Activated CD4-positive, alpha-beta T cell treated with anti-CD3 and anti-CD28 coated beads, Interleukin-2, amount 10 ng/mL, durations not matched to agents 7 days and 5 days (primary cell): Measurements from ENCODE around the gene THOC7. TPM values are rescaled to one million over a fixed set of nuclear protein-coding genes. Genes with fewer than 3 reads are reported as not detected.

Experiments used
- CTCF ChIA-PET: fragments of 350-600 bp; sonication (Branson Sonifier 250); formaldehyde crosslinking; loops from one replicate; lab custom pipeline; 2021; ENCODE audit warnings: antibody characterized with exemption; lab: Charles Lee
- POLR2A ChIA-PET: fragments of 350-600 bp; sonication (Branson Sonifier 250); formaldehyde crosslinking; loops from one replicate; lab custom pipeline; 2021; ENCODE audit warnings: antibody characterized with exemption; lab: Charles Lee
- DNase-seq: peaks from one replicate; pipeline ENCODE4 v3.0.0-alpha.2; 2020
- H3K27ac Mint-ChIP-seq: one replicate; pipeline ENCODE4 v1.8.0; 2021; ENCODE audit warnings: mild to moderate bottlenecking, moderate library complexity, mixed read lengths
- H3K27me3 Mint-ChIP-seq: one replicate; pipeline ENCODE4 v1.8.0; 2021; ENCODE audit warnings: mixed read lengths
- H3K36me3 Mint-ChIP-seq: one replicate; pipeline ENCODE4 v1.8.0; 2021; ENCODE audit warnings: low read depth, mixed read lengths
- H3K4me1 Mint-ChIP-seq: one replicate; pipeline ENCODE4 v1.8.0; 2021; ENCODE audit warnings: mixed read lengths
- H3K4me3 Mint-ChIP-seq: one replicate; pipeline ENCODE4 v1.8.0; 2021; ENCODE audit warnings: mild to moderate bottlenecking, moderate library complexity, mixed read lengths
- H3K9me3 Mint-ChIP-seq: one replicate; pipeline ENCODE4 v1.8.0; 2021; ENCODE audit warnings: mixed read lengths
- total RNA-seq, 2 experiments: library from RNA; stranded (reverse); gene quantifications; one replicate each; pipeline ENCODE4 v1.2.3, GENCODE V29; 2021

The THOC7 gene
- total RNA-seq, 2 experiments from 2014 or later = 62.2 to 68.8 TPM

- no peak overlapping the region for H3K27ac Mint-ChIP-seq
- ChIA-PET CTCF (no interaction called here), POLR2A (no interaction called here)
- no peaks in the 10 kb centered on the region for H3K36me3 Mint-ChIP-seq
- DNase-seq = no peak
- H3K9me3 Mint-ChIP-seq = no peaks in the 10 kb centered on the region
- H3K4me1 Mint-ChIP-seq = no peaks in the 10 kb centered on the region
- peaks cover 1% of the 10 kb centered on the region for H3K27me3 Mint-ChIP-seq
- no peak overlapping the region for H3K4me3 Mint-ChIP-seq
Observed at GRCh38 chr3:63809607-63810006, 54.0 kb downstream of the THOC7 start.

- H3K27me3 Mint-ChIP-seq = peaks cover 1% of the 10 kb centered on the region
- no peak overlapping the region for H3K27ac Mint-ChIP-seq
- DNase-seq = no peak
- no peaks in the 10 kb centered on the region for H3K9me3 Mint-ChIP-seq
- no peaks in the 10 kb centered on the region for H3K36me3 Mint-ChIP-seq
- H3K4me3 Mint-ChIP-seq = no peak overlapping the region
- H3K4me1 Mint-ChIP-seq = no peaks in the 10 kb centered on the region
- ChIA-PET POLR2A (no interaction called here), CTCF (no interaction called here)
Observed at GRCh38 chr3:63808633-63809032, 55.0 kb downstream of the THOC7 start.

- no peak for DNase-seq
- H3K36me3 Mint-ChIP-seq = no peaks in the 10 kb centered on the region
- H3K9me3 Mint-ChIP-seq = no peaks in the 10 kb centered on the region
- H3K4me1 Mint-ChIP-seq = no peaks in the 10 kb centered on the region
- H3K4me3 Mint-ChIP-seq = no peak overlapping the region
- H3K27ac Mint-ChIP-seq = peak overlapping the region; percentile 5
- ChIA-PET POLR2A (no interaction called here), CTCF (no interaction called here)
- H3K27me3 Mint-ChIP-seq = peaks cover 1% of the 10 kb centered on the region
Observed at GRCh38 chr3:63807961-63808565, 55.5 kb downstream of the THOC7 start.

- DNase-seq = no peak
- Mint-ChIP-seq H3K4me3 (no peak overlapping the region), H3K27ac (no peak overlapping the region), H3K36me3 (no peaks in the 10 kb centered on the region), H3K9me3 (no peaks in the 10 kb centered on the region), H3K27me3 (peaks cover 1% of the 10 kb centered on the region), H3K4me1 (no peaks in the 10 kb centered on the region)
- CTCF ChIA-PET = no interaction called here
- POLR2A ChIA-PET = no interaction called here
Observed at GRCh38 chr3:63803911-63804310, 59.7 kb downstream of the THOC7 start.

- H3K4me3 Mint-ChIP-seq = no peak overlapping the region
- H3K27me3 Mint-ChIP-seq = peaks cover 4% of the 10 kb centered on the region
- ChIA-PET CTCF (no interaction called here), POLR2A (no interaction called here)
- no peak for DNase-seq
- H3K4me1 Mint-ChIP-seq = no peaks in the 10 kb centered on the region
- H3K27ac Mint-ChIP-seq = no peak overlapping the region
- H3K36me3 Mint-ChIP-seq = no peaks in the 10 kb centered on the region
- no peaks in the 10 kb centered on the region for H3K9me3 Mint-ChIP-seq
Observed at GRCh38 chr3:63800097-63800496, 63.5 kb downstream of the THOC7 start.

DNA sequence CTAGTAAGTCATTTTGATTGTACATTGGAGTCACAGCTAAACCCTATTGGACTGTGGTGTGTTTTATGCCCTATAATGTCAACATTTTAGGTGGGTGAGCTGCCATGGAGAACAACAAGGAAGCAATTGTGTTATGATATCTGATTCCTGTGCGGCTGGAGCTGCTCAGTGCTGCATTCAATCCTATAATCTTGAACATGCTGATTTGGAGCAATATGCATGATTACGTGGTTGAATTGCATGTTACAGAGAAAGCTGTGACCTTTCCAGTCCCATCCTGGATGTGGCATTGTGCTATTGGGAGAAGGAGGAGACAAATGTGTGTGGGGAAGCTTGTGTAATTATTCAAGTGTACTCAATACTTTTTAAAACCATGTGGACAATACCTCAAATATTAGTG, 64.7 kb downstream of the THOC7 start:
- Mint-ChIP-seq H3K4me3 (no peak overlapping the region), H3K36me3 (no peaks in the 10 kb centered on the region), H3K27me3 (peaks cover 2% of the 10 kb centered on the region), H3K4me1 (no peaks in the 10 kb centered on the region), H3K27ac (no peak overlapping the region), H3K9me3 (no peaks in the 10 kb centered on the region)
- CTCF ChIA-PET = no interaction called here
- POLR2A ChIA-PET = no interaction called here
- DNase-seq = no peak

DNA sequence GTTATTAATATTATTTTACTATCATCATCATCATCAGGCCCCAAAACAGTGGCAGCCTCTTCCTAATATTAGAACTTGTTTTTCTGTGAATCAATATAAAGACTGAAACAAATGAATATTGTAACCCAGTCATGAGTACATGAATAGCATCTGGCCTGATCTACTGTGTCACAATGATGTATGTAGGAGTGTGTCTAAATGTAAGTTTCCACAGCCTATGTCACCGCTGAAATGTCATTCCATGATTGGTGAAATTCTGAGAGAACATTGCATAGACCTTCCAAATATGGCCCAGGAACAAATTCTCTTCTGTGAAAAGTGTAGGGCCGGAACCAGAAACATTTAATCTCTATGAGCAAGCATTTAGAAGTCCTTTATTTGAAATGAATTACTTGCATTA, 65.1 kb downstream of the THOC7 start:
- no peaks in the 10 kb centered on the region for H3K9me3 Mint-ChIP-seq
- H3K27ac Mint-ChIP-seq = no peak overlapping the region
- H3K4me3 Mint-ChIP-seq = no peak overlapping the region
- DNase-seq = no peak
- ChIA-PET CTCF (no interaction called here), POLR2A (no interaction called here)
- no peaks in the 10 kb centered on the region for H3K36me3 Mint-ChIP-seq
- H3K4me1 Mint-ChIP-seq = no peaks in the 10 kb centered on the region
- peaks cover 2% of the 10 kb centered on the region for H3K27me3 Mint-ChIP-seq

DNA sequence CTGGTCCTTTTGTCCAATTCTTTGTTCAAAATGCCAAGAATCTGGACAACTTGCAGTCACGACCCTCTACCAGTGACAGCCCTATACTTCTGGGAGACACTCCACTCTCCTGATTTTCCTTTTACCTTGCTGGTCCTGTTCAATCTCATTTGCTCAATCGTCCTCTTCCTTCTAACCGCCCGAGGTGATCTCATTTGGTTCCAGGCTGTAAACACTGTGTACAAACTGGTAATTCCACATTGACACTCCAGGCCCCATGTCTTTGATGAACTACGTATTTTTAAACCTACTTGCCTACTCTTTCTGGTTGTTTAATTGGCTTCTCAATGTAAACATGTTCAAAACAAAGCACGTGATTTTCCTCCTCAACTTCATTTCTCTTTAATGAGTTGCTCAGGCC, 68.2 kb downstream of the THOC7 start:
- Mint-ChIP-seq H3K27me3 (peaks cover 2% of the 10 kb centered on the region), H3K4me1 (no peaks in the 10 kb centered on the region), H3K36me3 (no peaks in the 10 kb centered on the region), H3K27ac (no peak overlapping the region), H3K9me3 (no peaks in the 10 kb centered on the region), H3K4me3 (no peak overlapping the region)
- ChIA-PET POLR2A (no interaction called here), CTCF (no interaction called here)
- no peak for DNase-seq

- Mint-ChIP-seq H3K4me3 (no peak overlapping the region), H3K36me3 (no peaks in the 10 kb centered on the region), H3K9me3 (no peaks in the 10 kb centered on the region), H3K27ac (no peak overlapping the region), H3K4me1 (no peaks in the 10 kb centered on the region), H3K27me3 (peaks cover under 1% of the 10 kb centered on the region)
- CTCF ChIA-PET = no interaction called here
- POLR2A ChIA-PET = no interaction called here
- DNase-seq = no peak
Observed at GRCh38 chr3:63791974-63792373, 71.6 kb downstream of the THOC7 start.

Other genes starting within 250 kb of the THOC7 start
- not detected for gene SNTN, start 211.1 kb downstream of the THOC7 start, total RNA-seq
- gene C3orf49, start 44.5 kb downstream of the THOC7 start, total RNA-seq = not detected
- gene ATXN7, start 62 bp upstream of the THOC7 start, total RNA-seq = 10 to 100 TPM; 70.0 to 95.0 TPM
- not detected for gene SCAANT1, start 48.6 kb upstream of the THOC7 start, total RNA-seq
- gene PSMD6, start 159.7 kb upstream of the THOC7 start, total RNA-seq = 10 to 100 TPM; 73.4 to 75.0 TPM